IMR-90 (cell line): Measurements from ENCODE around the gene MMP21. TPM values are rescaled to one million over a fixed set of nuclear protein-coding genes. Genes with fewer than 3 reads are reported as not detected.

Experiments used
- ATAC-seq: fragments of 200-7000 bp; cut with Tn5 transposase; 2 replicates; pipeline ENCODE4 v1.9.1; 2020; ENCODE audit warnings: low read depth, mild to moderate bottlenecking, moderate library complexity
- BruUV-seq: library from RNA; stranded (reverse); fragments of 400-500 nt; replicated peaks from 2 replicates; lab custom pipeline; 2021; lab: Mats Ljungman, UMichigan
- CTCF ChIA-PET: fragments of 300-600 bp; formaldehyde crosslinking; extraction: SDS; loops from one replicate; lab custom pipeline; 2021; ENCODE audit warnings: antibody characterized with exemption; lab: Yijun Ruan, JAX
- POLR2A ChIA-PET: fragments of 300-600 bp; sonication (Branson Sonifier 250); formaldehyde crosslinking; loops from one replicate; lab custom pipeline; 2022; ENCODE audit warnings: antibody characterized with exemption; ENCODE audit not compliant: unreplicated experiment; lab: Charles Lee
- DNase-seq: peaks from one replicate; pipeline ENCODE4 v3.0.0; 2013
- H2AFZ ChIP-seq: replicated peaks from 2 replicates; pipeline ENCODE3; 2013; ENCODE audit warnings: low read length, mild to moderate bottlenecking; ENCODE audit not compliant: poor library complexity
- H2AK5ac ChIP-seq: 2 replicates; pipeline ENCODE4 v1.6.1; 2013; ENCODE audit warnings: low read depth, low read length, inconsistent platforms
- H2AK9ac ChIP-seq: replicated peaks from 2 replicates; pipeline ENCODE3; 2013; ENCODE audit warnings: mild to moderate bottlenecking, low read depth, low read length, moderate library complexity; ENCODE audit not compliant: poor library complexity
- H2BK120ac ChIP-seq: 2 replicates; pipeline ENCODE4 v1.6.1; 2013; ENCODE audit warnings: low read depth, low read length, inconsistent platforms
- H2BK15ac ChIP-seq: 3 replicates; pipeline ENCODE4 v1.6.1; 2013; ENCODE audit warnings: low read depth, low read length, inconsistent platforms
- H2BK20ac ChIP-seq: 2 replicates; pipeline ENCODE4 v1.6.1; 2013; ENCODE audit warnings: low read depth, mild to moderate bottlenecking, inconsistent platforms, low read length, moderate library complexity
- H2BK5ac ChIP-seq: 2 replicates; pipeline ENCODE4 v1.6.1; 2013; ENCODE audit warnings: mild to moderate bottlenecking, low read depth, low read length, inconsistent platforms; ENCODE audit not compliant: poor library complexity, severe bottlenecking
- H3K14ac ChIP-seq: replicated peaks from 2 replicates; pipeline ENCODE4 v1.6.1; 2013; ENCODE audit warnings: low read depth, low read length, inconsistent platforms
- H3K18ac ChIP-seq: 2 replicates; pipeline ENCODE4 v1.6.1; 2013; ENCODE audit warnings: low read depth, low read length, control low read depth
- H3K23ac ChIP-seq: 2 replicates; pipeline ENCODE4 v1.6.1; 2013; ENCODE audit warnings: low read depth, low read length, inconsistent platforms
- H3K27ac ChIP-seq: 2 replicates; pipeline ENCODE4 v1.5.1; 2013; ENCODE audit warnings: mild to moderate bottlenecking, control low read depth, low read length; ENCODE audit not compliant: insufficient read depth
- H3K27me3 ChIP-seq: 2 replicates; pipeline ENCODE4 v1.6.1; 2013; ENCODE audit warnings: low read length; ENCODE audit not compliant: control insufficient read depth, insufficient read depth
- H3K36me3 ChIP-seq: 2 replicates; pipeline ENCODE4 v1.6.1; 2013; ENCODE audit warnings: low read length, mixed read lengths; ENCODE audit not compliant: control insufficient read depth, insufficient read depth
- H3K4ac ChIP-seq: 2 replicates; pipeline ENCODE4 v1.6.1; 2013; ENCODE audit warnings: low read depth, low read length, inconsistent platforms
- H3K4me1 ChIP-seq: 2 replicates; pipeline ENCODE4 v1.6.1; 2013; ENCODE audit warnings: low read length, mixed read lengths; ENCODE audit not compliant: control insufficient read depth, insufficient read depth
- H3K4me2 ChIP-seq: 2 replicates; pipeline ENCODE4 v1.6.1; 2013; ENCODE audit warnings: low read depth, mild to moderate bottlenecking, control low read depth, low read length, moderate library complexity
- H3K4me3 ChIP-seq: 2 replicates; pipeline ENCODE4 v1.5.1; 2013; ENCODE audit warnings: low read depth, mild to moderate bottlenecking, control low read depth, low read length, moderate library complexity; ENCODE audit not compliant: insufficient read depth
- H3K56ac ChIP-seq: 2 replicates; pipeline ENCODE4 v1.6.1; 2013; ENCODE audit warnings: low read length, inconsistent platforms; ENCODE audit not compliant: insufficient read depth; ENCODE audit errors: extremely low read depth
- H3K79me1 ChIP-seq, 2 experiments: 2 replicates each; pipeline ENCODE4 v1.6.1; 2013; ENCODE audit warnings: low read length in 2 of 2, inconsistent platforms in 1 of 2, low read depth in 1 of 2
- H3K9ac ChIP-seq: 2 replicates; pipeline ENCODE4 v1.6.1; 2013; ENCODE audit warnings: low read depth, low read length, control low read depth
- H3K9me1 ChIP-seq: 2 replicates; pipeline ENCODE4 v1.6.1; 2013; ENCODE audit warnings: low read length, inconsistent platforms; ENCODE audit not compliant: insufficient read depth
- H3K9me3 ChIP-seq: 2 replicates; pipeline ENCODE4 v1.6.1; 2013; ENCODE audit warnings: low read length; ENCODE audit not compliant: control insufficient read depth, insufficient read depth
- H4K20me1 ChIP-seq: 2 replicates; pipeline ENCODE4 v1.6.1; 2013; ENCODE audit warnings: low read length, inconsistent platforms; ENCODE audit not compliant: insufficient read depth
- H4K5ac ChIP-seq: 2 replicates; pipeline ENCODE4 v1.6.1; 2013; ENCODE audit warnings: mild to moderate bottlenecking, low read depth, low read length, control low read depth
- H4K8ac ChIP-seq, 2 experiments: 2 replicates each; pipeline ENCODE4 v1.6.1; 2013; ENCODE audit warnings: low read depth in 2 of 2, low read length in 2 of 2, control low read depth in 1 of 2, inconsistent platforms in 1 of 2
- H4K91ac ChIP-seq: 2 replicates; pipeline ENCODE4 v1.6.1; 2013; ENCODE audit warnings: low read depth, low read length, inconsistent platforms; ENCODE audit not compliant: insufficient read depth
- BHLHE40 ChIP-seq: fragments of 150-350 bp; IDR thresholded peaks from 2 replicates; pipeline ENCODE4 v1.6.1; 2016; ENCODE audit warnings: mild to moderate bottlenecking, low read depth, low read length
- CEBPB ChIP-seq: IDR thresholded peaks from 2 replicates; pipeline ENCODE4 v1.6.1; 2012; ENCODE audit warnings: low read depth, low read length, improper control_type of control experiment
- CHD1 ChIP-seq: IDR thresholded peaks from 2 replicates; pipeline ENCODE4 v1.6.1; 2012; ENCODE audit warnings: low read depth, low read length, improper control_type of control experiment
- CTCF ChIP-seq: conservative IDR thresholded peaks from 2 replicates; pipeline ENCODE4 v1.5.1; 2012; ENCODE audit warnings: mild to moderate bottlenecking, low read depth, low read length, improper control_type of control experiment
- ELK1 ChIP-seq: fragments of 150-350 bp; IDR thresholded peaks from 2 replicates; pipeline ENCODE4 v1.6.1; 2016; ENCODE audit warnings: low read depth, mild to moderate bottlenecking, low read length, moderate library complexity, borderline replicate concordance
- FOS ChIP-seq: fragments of 150-350 bp; IDR thresholded peaks from 2 replicates; pipeline ENCODE4 v1.6.1; 2016; ENCODE audit warnings: low read depth, low read length
- MAFK ChIP-seq: IDR thresholded peaks from 2 replicates; pipeline ENCODE4 v1.6.1; 2012; ENCODE audit warnings: low read depth, low read length, improper control_type of control experiment
- MAZ ChIP-seq: IDR thresholded peaks from 2 replicates; pipeline ENCODE4 v1.6.1; 2012; ENCODE audit warnings: low read depth, mild to moderate bottlenecking, low read length, improper control_type of control experiment, moderate library complexity, borderline replicate concordance
- MXI1 ChIP-seq: IDR thresholded peaks from 2 replicates; pipeline ENCODE4 v1.6.1; 2012; ENCODE audit warnings: low read depth, mild to moderate bottlenecking, low read length, moderate library complexity, borderline replicate concordance
- NFE2L2 ChIP-seq: fragments of 150-350 bp; IDR thresholded peaks from 2 replicates; pipeline ENCODE4 v1.6.1; 2016; ENCODE audit warnings: low read depth, mild to moderate bottlenecking, low read length
- POLR2A ChIP-seq: IDR thresholded peaks from 2 replicates; pipeline ENCODE4 v1.6.1; 2012; ENCODE audit warnings: mild to moderate bottlenecking, low read depth, low read length
- RAD21 ChIP-seq: IDR thresholded peaks from 2 replicates; pipeline ENCODE4 v1.6.1; 2012; ENCODE audit warnings: low read length, improper control_type of control experiment
- RCOR1 ChIP-seq: IDR thresholded peaks from 2 replicates; pipeline ENCODE4 v1.6.1; 2012; ENCODE audit warnings: mild to moderate bottlenecking, low read length, improper control_type of control experiment; ENCODE audit not compliant: insufficient replicate concordance
- RFX5 ChIP-seq: IDR thresholded peaks from 2 replicates; pipeline ENCODE4 v1.8.0; 2012; ENCODE audit warnings: low read depth, mild to moderate bottlenecking, low read length, moderate library complexity
- SMC3 ChIP-seq: fragments of 150-350 bp; IDR thresholded peaks from 2 replicates; pipeline ENCODE4 v1.6.1; 2016; ENCODE audit warnings: low read depth, mild to moderate bottlenecking, antibody characterized with exemption, low read length, moderate library complexity
- USF2 ChIP-seq: fragments of 150-350 bp; IDR thresholded peaks from 2 replicates; pipeline ENCODE4 v1.6.1; 2017; ENCODE audit warnings: mild to moderate bottlenecking, antibody characterized with exemption, low read length, low read depth
- WGBS, 2 experiments: methylation state at CpG; one replicate each; pipeline versions ENCODE4 v1.1.5 to v1.1.7; 2013; ENCODE audit warnings: missing lambda C conversion rate in 2 of 2; ENCODE audit not compliant: insufficient read length in 1 of 2; ENCODE audit errors: extremely low coverage in 2 of 2; 5-methylcytosine and 5-hydroxymethylcytosine counted together
- dilution Hi-C: fragments of 300-500 bp; cut with HindIII; formaldehyde crosslinking; loops from one replicate; pipeline ENCODE4 v1.14.3; 2018; ENCODE audit warnings: low sequenced_read_pairs; ENCODE audit not compliant: unreplicated experiment
- in situ Hi-C: fragments of 300-500 bp; cut with MboI; formaldehyde crosslinking; loops from 3 replicates; pipeline ENCODE4 v1.14.3; 2019; ENCODE audit warnings: low sequenced_read_pairs, inconsistent platforms, mixed read lengths
- intact Hi-C: fragments of 100-400 bp; cut with micrococcal nuclease; formaldehyde crosslinking; loops from 2 replicates; pipeline ENCODE4 v1.10.0; 2022
- polyA plus RNA-seq, 3 experiments: library from polyadenylated mRNA; depleted of rRNA; stranded (reverse); fragments of >200 nt; gene quantifications; 2 replicates each; pipeline ENCODE4 v1.2.3, GENCODE V29; 2012; ENCODE audit warnings: low replicate concordance in 1 of 3
- total RNA-seq: library from RNA; depleted of rRNA; stranded (reverse); fragments of >200 nt; gene quantifications from 2 replicates; pipeline ENCODE4 v1.2.3, GENCODE V29; 2012

The MMP21 gene
- total and polyA plus RNA-seq, 2 of the 4 experiments (the other 2 are of a cell fraction) = not detected

GRCh38 chr10:125769175-125769574 lies 6.4 kb downstream of the MMP21 start:
- Histone ChIP-seq H3K9ac (no peak overlapping the region), H3K14ac (no peak overlapping the region), H2AFZ (no peak overlapping the region), H3K23ac (no peak overlapping the region), H3K56ac (no peak overlapping the region), H3K9me1 (no peaks in the 10 kb centered on the region), H2AK5ac (no peak overlapping the region), H2BK5ac (no peak overlapping the region), H3K79me1 (no peaks in the 10 kb centered on the region), H3K36me3 (peaks cover 9% of the 10 kb centered on the region), H3K27me3 (no peaks in the 10 kb centered on the region), H3K4ac (no peak overlapping the region), H3K27ac (no peak overlapping the region), H3K4me2 (no peak overlapping the region), H2AK9ac (peak overlapping the region; percentile 34), H3K9me3 (no peaks in the 10 kb centered on the region), H2BK120ac (no peak overlapping the region), H3K4me1 (no peaks in the 10 kb centered on the region), H3K4me3 (no peak overlapping the region), H2BK20ac (no peak overlapping the region), H4K91ac (no peak overlapping the region), H4K5ac (no peak overlapping the region), H3K18ac (no peak overlapping the region), H4K20me1 (no peaks in the 10 kb centered on the region), H2BK15ac (no peak overlapping the region), H4K8ac (no peak overlapping the region)
- in situ Hi-C loops (no loop called here), intact Hi-C loops (no loop called here), dilution Hi-C loops (no loop called here)
- no TSS peak for BruUV-seq
- CTCF ChIA-PET = no interaction called here
- TF ChIP-seq RAD21 (no peak), CEBPB (no peak), RCOR1 (no peak), NFE2L2 (no peak), CTCF (no peak), MAFK (no peak), ELK1 (no peak), BHLHE40 (no peak), SMC3 (no peak), MAZ (no peak), CHD1 (no peak), MXI1 (no peak), RFX5 (no peak), USF2 (no peak), FOS (no peak), POLR2A (no peak)
- 95% methylated on average over 8 of the region's 12 CpGs; no CpG with 5 or more reads in 1 of the 2 experiments for WGBS, 2 experiments
- POLR2A ChIA-PET = no interaction called here
- DNase-seq = no peak
- ATAC-seq = no peak
